GM19023 (cell line): ENCODE data around the gene ZNF557.
A peak's percentile ranks its signal among the peaks of the same experiment; 100 is the strongest.

Experiments used
- ATAC-seq: cut with Tn5 transposase; IDR thresholded peaks from one replicate; pipeline ENCODE4 v1.9.1; 2021; ENCODE audit warnings: mild to moderate bottlenecking, moderate library complexity; ENCODE audit not compliant: unreplicated experiment

ZNF557 gene

DNA sequence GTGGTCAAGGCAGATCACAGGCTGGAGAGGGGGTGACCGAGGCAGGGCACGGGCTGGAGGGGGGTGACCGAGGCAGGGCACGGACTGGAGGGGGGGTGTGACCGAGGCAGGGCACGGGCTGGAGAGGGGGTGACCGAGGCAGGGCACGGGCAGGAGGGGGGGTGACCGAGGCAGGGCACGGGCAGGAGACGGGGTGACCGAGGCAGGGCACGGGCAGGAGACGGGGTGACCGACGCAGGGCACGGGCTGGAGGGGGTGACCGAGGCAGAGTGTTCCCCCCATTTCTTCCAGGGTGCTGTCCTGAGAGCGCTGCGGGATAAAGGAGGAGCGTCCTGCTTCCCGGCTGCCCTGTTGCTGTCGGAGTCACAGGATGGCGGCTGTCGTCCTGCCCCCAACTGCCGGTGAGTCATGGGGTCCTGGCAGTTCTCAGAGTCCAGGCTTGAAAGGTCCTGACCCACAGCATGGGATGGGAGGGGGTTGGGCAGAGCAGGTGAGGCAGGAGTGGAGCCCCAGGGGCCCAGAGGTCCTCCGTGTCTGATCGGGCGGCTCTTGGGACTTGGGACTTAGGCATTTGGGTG lies 5.3 kb downstream of the ZNF557 start:
- no peak for ATAC-seq

DNA sequence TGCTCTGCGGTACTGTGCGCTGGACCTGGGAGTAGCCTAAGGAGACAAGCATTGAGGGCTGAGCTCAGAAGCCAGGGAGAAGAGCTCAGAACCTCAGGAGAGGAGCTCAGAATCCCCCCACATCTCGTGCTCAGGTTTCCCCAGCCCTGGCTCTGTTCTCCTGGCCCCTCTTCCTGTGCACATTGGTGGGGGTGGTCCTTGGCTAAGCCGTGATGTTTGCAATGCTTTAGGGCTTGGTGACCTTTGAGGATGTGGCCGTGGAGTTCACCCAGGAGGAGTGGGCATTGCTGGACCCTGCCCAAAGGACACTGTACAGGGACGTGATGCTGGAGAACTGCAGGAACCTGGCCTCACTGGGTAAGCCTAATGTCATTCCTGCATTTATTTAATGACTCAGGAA lies 6.6 kb downstream of the ZNF557 start:
- no peak for ATAC-seq

DNA sequence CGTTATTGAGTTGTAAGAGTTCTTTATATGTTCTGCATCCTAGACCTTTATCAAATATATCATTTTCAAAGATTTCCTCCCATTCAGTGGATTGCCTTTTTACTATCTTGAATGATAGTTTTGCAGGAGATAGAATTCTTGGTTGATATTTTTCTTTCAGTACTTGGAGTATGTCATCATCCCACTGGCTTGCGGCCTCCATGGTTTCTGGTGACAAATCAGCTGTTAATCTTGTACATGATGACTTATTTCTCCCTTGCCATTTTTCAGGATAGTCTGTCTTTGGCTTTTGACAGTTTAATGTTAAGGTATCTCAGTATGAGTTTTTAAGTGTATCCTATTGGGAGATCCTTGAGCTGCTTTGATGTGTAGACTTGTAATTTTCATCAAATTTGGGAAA lies 8.5 kb downstream of the ZNF557 start:
- no peak for ATAC-seq

DNA sequence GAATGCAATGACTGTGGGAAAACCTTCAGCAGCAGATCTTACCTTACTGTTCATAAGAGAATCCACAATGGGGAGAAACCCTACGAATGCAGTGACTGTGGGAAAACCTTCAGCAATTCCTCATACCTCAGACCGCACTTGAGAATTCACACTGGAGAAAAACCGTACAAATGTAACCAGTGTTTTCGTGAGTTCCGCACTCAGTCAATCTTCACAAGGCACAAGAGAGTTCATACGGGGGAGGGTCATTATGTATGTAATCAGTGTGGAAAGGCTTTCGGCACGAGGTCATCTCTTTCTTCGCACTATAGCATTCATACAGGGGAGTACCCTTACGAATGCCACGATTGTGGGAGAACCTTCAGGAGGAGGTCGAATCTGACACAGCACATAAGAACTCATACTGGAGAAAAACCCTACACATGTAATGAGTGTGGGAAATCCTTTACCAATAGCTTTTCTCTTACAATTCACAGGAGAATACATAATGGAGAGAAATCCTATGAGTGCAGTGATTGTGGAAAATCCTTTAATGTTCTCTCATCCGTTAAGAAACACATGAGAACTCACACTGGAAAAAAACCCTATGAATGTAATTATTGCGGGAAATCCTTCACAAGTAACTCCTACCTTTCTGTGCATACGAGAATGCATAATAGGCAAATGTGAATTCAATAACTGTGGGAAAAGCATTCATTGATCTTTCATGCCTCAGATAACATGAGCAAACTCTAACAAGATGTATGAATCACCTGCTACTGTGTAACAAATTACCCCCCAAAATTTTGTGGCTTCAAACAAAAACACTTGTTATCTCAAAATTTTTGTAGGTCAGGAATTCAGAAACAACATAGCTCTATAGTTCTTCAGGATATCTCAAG lies 13.8 kb downstream of the ZNF557 start:
- no peak for ATAC-seq

DNA sequence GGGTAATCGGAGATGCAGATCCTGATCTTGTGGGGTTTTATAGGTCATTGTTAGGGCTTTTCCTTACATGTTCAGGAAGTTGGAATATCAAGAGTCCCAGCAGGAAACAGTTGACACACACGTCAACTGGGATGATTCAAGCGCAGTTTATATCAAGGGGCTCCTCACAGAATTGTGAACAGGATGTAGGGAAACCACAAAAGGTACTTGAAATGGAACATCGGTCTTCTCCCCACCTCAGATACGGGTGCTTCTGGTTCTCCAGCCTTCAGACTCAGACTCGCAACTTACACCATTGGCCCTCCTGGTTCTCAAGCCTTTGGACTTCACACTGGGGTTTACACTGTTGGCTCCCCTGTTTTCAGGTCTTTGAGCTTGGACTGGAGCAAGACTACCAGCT lies 19.5 kb downstream of the ZNF557 start:
- no peak for ATAC-seq

DNA sequence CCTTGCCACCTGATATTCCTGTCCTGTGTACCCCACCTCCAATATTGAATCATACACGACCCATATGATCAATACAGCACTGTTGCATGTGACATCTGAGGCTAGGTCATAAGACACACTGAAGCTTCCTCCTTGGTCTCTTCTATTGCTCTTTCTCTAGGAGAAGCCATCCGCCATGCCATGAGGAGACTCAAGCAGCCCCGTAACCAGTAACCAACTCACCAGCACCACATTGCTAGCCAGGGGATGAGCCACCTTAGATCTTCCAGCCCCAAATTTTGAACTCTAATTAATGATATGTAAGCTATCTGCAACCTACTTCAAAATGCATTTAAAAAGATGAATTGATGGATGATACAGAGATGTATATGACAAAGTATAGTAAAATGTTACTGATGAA lies 28.6 kb downstream of the ZNF557 start:
- ATAC-seq = no peak

DNA sequence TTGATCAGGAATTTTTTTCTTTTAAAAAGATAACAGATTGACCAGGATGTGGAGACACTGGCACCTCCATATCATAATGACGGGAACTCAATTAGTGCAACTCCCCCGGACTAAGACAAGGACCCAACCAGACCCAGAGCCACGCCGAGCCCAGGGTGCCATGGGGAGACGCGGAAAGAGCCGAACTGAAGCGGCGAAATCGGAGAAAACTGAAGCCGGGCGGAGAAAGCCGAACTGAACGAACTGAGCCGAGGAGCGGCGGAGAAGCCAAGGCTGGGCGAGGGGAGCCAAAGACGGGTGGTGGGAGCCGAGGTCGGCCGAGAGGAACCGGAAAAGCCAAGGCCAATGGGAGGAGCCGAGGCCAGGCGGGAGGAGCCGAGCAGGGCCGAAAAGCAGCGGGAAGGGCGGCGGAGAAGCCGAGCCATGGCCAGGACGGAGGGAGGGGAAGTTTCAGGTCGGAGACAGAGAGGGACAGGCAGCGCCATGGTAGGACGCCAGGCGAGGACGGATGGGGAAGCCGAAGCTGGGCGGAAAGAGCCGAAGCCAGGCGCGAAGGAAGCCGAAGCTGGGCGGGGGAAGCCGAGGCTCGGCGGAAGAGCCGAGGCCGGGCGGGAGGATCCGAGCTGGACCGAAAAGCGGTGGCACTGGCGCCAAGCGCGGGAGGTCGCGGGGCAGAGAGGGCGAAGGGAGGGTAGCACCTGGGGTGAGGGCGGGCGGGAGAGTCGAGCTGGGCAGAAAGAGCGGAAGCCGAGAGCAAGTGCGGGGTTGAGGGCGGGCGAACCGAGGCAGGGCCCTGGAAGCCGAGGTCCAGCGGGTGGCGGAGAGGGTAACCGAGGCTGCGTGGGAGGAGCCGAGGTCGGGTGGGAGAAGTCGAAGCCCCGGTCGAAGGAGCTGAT lies 29.4 kb downstream of the ZNF557 start:
- ATAC-seq = peak; percentile 79

DNA sequence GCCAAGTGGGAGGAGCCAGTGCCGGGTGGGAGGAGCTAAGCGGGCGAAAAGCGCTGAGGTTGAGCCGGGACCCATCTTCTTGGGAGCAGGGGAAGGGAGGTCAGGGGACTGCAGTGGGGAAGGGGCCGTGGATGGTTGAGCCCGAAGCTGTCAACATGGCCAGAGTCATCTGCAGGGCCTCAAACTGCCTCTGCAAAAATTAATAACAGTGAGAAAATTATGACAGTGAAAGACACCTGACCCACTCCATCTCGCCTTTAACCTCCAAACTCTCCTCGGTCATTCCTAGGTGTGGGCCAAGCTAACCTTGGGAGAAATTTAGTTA lies 30.1 kb downstream of the ZNF557 start:
- no peak for ATAC-seq

DNA sequence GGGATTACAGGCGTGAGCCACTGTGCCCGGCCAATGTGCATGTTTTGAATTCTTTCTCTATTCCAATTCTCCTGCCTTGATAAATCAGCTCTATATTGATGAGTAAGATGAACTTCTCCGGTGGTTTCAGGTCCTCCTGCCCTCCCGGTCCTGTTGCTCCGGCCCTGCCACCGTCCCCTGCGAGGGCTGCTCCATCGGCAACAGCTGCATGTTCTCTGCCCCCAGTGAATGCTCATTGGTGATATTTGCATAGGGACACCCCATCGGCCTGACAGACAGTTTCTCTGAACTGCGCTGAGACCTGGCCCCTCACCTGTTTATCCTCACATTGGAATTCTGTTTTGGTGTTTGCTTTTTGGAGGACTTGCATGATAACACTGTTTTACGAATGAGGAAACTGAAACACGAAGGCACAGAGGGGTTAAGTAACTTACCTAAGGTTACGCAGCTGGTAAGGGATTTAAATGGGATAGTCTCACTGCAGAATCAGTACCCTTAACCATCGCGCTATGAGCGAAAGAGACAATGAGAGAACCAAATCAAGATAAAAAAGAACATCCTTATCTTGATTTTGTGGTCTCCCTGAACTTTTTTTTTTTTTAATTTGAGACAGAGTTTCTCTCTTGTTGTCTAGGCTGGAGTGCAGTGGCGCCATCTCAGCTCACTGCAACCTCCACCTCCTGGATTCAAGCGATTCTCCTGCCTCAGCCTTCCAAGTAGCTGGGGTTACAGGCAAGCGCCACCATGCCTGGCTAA lies 32.2 kb downstream of the ZNF557 start:
- ATAC-seq = no peak

DNA sequence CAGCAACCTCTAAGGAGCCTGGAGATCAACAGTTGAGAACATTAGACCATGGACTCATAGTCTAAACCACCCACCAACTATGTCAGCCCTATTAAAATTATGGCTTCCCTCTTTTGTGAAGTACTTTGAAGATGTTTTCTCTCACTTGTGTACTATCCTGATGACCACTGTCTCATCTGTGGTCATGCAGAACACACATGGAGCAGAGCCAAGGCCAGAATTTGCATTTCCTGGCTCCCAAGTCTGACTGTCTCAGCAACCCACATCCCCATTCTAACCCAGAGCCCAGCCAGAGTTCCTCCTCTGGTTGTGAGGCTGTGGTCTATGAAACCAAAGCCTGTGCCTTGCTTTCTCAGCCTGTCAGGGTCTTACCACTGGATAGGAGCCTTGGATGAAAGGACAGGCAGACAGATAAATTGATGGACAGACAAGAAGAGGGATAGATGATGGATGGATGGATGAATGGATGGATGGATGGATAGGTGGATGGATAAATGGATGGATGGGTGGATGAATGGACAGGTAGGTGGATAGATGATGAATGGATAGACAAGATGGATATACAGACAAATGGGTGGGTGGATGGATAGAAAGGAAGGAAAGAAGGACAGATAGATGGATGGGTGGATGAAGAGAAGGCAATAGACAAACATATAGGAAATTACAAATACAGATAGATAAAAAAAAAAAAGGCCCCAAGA lies 35.4 kb downstream of the ZNF557 start:
- ATAC-seq = no peak

DNA sequence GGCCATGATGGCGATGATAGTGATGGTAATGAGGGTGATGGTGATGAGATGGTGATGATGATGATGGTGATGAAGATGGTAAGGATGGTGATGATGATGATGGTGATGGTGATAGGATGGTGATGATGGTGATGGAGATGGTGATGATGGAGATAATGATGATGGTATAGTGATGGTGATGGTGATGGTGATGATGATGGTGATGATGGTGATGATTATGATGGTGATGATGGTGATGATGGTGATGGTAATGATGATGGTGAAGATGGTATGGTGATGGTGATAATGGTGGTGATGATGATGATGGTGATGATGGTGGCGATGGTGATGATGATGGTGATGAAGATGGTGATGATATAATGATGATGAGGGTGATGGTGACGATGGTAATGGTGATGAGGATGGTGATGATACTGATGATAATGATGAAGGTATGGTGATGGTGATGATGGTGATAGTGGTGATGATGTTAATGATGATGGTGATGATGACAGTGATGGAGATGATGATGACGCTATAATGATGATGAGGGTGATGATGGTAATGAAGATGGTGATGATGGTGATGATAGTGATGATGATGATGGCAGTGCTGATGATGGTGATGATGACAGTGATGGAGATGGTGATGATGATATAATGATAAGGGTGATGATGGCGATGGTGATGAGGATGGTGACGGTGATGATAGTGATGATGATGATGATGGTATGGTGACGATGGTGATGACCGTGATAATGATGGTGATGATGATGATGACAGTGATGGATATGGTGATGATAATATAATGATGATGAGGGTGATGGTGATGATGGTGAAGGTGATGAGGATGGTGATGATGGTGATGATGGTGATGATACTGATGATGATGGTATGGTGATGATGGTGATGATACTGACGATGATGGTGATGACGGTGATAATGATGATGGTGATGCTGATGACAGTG lies 37.5 kb downstream of the ZNF557 start:
- no peak for ATAC-seq

DNA sequence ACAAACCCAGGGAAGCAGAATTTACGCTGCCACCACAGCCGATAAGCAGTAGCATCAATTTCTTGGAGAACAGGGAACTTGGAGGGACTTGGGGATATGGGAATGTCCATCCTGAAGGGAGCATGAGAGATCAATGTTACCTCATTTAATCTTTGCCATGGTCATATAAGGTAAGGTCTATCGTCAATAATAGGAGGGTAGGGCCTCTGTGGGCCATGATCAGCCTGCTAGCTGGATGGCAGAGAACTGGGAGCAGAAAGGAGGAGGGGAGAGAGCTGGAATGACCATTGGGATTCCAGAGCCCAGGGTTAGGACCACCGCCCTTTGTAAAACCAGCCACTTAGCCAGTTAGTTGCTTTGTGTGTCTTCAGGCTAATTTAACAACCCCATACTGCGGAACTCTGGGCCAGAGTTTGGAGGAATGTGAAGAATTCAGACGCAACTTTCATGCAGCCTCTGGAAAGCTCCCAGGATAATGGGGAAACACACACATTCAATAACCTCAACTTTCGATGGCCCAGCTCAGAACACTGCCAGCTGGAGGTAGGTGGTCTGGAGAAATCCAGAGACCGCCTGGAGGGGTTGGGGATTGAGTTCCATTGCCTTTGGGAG lies 40.3 kb downstream of the ZNF557 start:
- no peak for ATAC-seq

DNA sequence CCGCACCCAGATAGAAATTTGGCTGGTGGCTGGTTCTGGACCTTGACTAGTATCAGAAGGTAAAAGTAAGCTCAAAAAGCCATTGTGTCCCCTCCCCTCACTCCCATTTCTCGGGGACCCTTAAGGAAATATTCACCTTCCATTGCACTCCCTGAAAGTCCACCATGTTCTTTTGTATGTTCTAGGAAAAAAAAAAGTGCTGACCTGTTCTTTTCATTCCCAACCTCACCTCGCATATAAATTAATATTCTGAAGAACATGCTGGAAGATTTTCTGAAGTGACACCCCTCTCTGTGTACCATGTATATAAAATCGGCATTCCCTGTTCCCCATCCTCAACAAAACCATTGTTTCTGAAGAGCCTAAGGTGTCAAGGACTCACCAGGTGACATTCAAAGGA lies 43.2 kb downstream of the ZNF557 start:
- no peak for ATAC-seq

DNA sequence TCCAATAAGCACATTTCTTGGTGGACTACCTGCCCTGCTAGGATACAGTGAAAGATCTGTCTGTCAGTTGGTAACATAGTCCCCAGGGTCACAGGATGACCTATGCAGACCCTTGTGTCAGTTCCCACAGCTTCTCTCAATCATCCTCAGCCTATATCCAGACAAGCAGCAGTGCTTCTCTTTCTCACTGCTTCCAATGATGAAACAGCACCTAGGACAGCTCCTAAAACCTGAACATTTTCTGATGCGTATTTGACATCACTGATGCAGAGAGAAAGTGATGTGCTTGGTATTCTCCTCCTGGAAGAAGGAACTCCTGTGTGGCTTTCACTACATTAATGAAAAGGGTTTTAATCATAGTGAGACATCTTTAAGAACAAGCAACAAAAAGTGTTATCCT lies 43.7 kb downstream of the ZNF557 start:
- ATAC-seq = no peak

DNA sequence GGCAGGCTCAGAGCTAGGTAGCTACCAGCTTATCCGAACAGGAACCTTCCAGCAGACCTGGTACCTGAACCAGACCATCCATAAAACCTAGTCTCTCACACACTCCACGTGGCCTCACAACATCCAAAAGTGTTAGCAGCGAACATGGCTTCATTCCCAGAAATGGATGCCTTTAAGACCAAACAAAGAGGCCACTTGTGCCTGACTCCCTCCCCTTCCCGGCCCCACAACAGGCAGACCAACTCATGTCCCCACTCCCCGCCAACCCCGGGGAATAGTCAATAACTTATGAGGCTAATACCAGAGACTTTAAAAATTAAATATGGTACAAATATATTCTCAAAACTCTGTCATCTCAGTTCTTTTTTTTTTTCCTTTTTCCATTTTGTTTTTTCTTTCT lies 46.2 kb downstream of the ZNF557 start:
- no peak for ATAC-seq

DNA sequence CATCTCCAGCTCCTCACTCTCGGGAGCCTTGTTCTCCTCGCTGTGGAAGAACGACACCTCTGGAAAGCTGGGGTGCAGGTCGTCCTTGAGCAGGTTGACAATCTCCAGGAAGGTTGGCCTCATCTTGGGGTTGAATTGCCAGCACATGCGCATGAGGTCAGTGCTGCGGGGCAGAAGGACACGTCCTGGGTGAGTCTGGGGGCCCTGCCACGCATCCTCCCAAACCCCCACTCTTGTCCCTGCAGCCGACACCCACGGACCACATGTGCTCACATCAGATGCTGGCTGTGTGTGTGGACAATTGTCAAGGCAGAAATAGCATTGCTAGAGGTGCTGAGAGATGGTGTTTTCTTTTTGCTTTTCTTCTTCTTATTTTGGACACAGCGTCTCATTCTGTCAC lies 47.7 kb downstream of the ZNF557 start:
- ATAC-seq = no peak

DNA sequence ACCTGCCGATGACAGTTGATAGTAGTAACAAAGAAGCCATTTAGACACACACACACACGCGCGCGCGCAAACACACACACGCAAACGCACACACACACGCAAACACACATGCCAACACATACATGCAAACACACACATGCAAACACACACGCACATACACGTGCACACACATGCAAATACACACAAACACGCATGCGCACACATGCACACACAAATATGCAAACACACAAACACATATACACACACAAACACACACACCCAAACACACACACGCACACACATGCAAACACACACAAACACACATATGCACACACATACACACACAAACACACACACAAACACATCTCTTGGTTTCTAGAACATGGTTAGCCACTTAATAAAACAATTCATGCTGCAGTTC lies 50.1 kb downstream of the ZNF557 start:
- no peak for ATAC-seq

DNA sequence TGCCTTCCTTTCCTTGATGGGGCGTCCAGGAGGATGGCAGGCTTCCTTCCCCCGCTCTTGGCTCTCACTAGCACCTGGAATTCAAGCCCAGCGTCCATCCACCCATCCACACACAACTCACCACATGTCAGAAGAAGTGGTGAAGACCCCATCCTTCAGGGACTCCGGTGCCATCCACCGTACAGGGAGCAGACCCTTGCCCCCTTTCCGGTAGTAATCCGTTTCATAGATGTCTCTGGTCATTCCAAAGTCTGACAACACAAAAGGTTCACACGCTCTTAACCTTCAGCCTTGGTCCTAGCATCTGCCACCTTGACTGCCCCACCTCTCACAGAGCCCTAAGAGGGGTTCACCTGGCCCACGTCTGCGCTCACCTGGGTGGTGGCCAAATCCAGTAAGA lies 51.0 kb downstream of the ZNF557 start:
- no peak for ATAC-seq

DNA sequence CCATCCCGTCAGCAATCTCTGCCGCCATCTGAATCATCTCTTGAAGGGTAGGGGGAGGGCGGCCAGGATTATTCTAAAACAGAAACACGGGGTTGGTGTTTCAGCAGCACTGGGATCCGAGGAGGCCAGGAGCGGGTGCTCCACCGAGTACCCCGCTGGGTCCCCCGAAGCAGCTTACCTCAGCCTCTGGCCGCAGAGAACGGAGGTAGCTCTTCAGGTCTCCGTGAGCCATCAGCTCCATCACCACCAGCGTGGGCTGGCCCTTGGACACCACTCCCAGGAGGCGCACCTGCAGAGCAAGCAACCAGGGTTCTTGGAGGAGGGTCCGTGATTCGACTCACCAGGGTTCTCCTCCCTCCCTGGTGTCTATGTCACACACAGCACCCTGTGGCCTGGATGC lies 53.2 kb downstream of the ZNF557 start:
- ATAC-seq = no peak
